Esophagus (tissue), 2 donors: ENCODE data around the gene DDX5. TPM values are rescaled to one million over a fixed set of nuclear protein-coding genes. Genes with fewer than 3 reads are reported as not detected.

Source experiments
- H3K27ac ChIP-seq, 2 donors: one replicate each; pipeline ENCODE4 v1.5.1; 2013; ENCODE audit warnings: low read depth in 2 of 2, mild to moderate bottlenecking in 2 of 2, inconsistent platforms in 1 of 2, low read length in 1 of 2, moderate library complexity in 1 of 2
- H3K27me3 ChIP-seq, 2 donors: one replicate each; pipeline ENCODE4 v1.6.1; 2013; ENCODE audit warnings: low read length in 2 of 2, control low read depth in 1 of 2, mild to moderate bottlenecking in 1 of 2; ENCODE audit not compliant: insufficient read depth in 2 of 2, control insufficient read depth in 1 of 2
- H3K36me3 ChIP-seq, 2 donors: one replicate each; pipeline ENCODE4 v1.6.1; 2013; ENCODE audit warnings: low read length in 1 of 2; ENCODE audit not compliant: control insufficient read depth in 2 of 2, insufficient read depth in 2 of 2
- H3K4me1 ChIP-seq, 2 donors: one replicate each; pipeline ENCODE4 v1.6.1; 2013; ENCODE audit warnings: low read length in 1 of 2; ENCODE audit not compliant: control insufficient read depth in 2 of 2, insufficient read depth in 2 of 2
- H3K4me3 ChIP-seq, 2 donors: one replicate each; pipeline ENCODE4 v1.5.1; 2013; ENCODE audit warnings: low read length in 2 of 2, mild to moderate bottlenecking in 2 of 2, low read depth in 1 of 2, moderate library complexity in 1 of 2
- H3K9me3 ChIP-seq, 2 donors: one replicate each; pipeline ENCODE4 v1.6.1; 2013; ENCODE audit warnings: mild to moderate bottlenecking in 2 of 2, low read depth in 1 of 2, low read length in 1 of 2, moderate library complexity in 1 of 2; ENCODE audit not compliant: control insufficient read depth in 2 of 2, insufficient read depth in 1 of 2
- WGBS, 2 donors: extraction: QIAGEN DNeasy Blood & Tissue Kit; methylation state at CpG; one replicate each; pipeline ENCODE4 v1.1.7; 2013; 5-methylcytosine and 5-hydroxymethylcytosine counted together
- polyA plus RNA-seq, 2 donors: library from polyadenylated mRNA; stranded (reverse); fragments of 200-250 nt; gene quantifications; one replicate each; pipeline ENCODE4 v1.2.3, GENCODE V29; 2013
- donor health status: healthy with polysubstance abuse.
- donor health status: Bipolar disorder and iron deficiency.

Gene DDX5
- polyA plus RNA-seq, 2 donors, result 333 to 392 TPM

DNA sequence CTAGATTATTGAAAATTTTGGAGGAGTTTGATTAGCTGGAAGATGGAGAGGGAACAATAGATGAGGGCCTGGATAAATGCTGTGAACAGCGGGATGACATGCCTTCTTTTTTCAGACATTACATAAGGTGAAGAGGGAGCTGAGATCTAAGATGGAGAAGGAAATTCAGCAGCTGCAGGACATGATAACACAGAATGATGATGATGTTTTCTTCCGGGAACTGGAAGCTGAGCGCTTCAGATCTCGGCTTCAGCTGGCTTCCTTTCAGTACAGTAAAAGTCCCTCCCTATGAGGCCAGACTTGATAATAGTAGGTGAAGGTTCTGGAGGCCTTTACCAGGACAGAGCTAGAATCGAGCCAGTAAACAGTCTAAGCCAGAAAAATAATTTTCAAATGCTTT lies 31.4 kb upstream of the DDX5 start:
- Histone ChIP-seq H3K4me1 (no peaks in the 10 kb centered on the region), H3K9me3 (no peaks in the 10 kb centered on the region), H3K36me3 (peaks cover 9 to 12% of the 10 kb centered on the region in 2 donors), H3K27me3 (no peaks in the 10 kb centered on the region), H3K4me3 (no peak overlapping the region), H3K27ac (no peak overlapping the region)
- WGBS, 2 donors, result 83 to 92% methylated on average over 5 of the region's 5 CpGs

DNA sequence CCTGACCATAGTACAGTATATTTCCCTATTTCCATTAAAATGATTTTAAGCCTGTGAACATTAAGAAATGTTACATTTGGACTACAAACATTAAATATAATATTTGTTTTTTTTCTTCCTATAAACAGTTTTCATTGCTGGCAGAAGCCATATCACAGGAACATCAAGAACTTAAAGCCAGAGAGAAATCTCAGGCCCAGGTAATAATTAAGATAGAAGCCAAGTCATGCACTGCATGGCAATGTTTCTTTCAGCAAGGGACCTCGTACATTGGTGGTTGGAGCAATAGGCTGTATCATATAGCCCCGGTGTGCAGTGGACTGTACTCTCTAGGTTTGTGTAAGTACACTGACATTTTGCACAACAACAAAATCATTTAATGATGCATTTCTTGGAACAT lies 30.8 kb upstream of the DDX5 start:
- H3K36me3 ChIP-seq, result peaks cover 14 to 17% of the 10 kb centered on the region in 2 donors
- H3K27me3 ChIP-seq, result no peaks in the 10 kb centered on the region
- 85 to 88% methylated on average over 2 of the region's 2 CpGs for WGBS, 2 donors
- H3K4me1 ChIP-seq, result no peaks in the 10 kb centered on the region
- H3K27ac ChIP-seq, result no peak overlapping the region
- no peak overlapping the region for H3K4me3 ChIP-seq
- H3K9me3 ChIP-seq, result no peaks in the 10 kb centered on the region

DNA sequence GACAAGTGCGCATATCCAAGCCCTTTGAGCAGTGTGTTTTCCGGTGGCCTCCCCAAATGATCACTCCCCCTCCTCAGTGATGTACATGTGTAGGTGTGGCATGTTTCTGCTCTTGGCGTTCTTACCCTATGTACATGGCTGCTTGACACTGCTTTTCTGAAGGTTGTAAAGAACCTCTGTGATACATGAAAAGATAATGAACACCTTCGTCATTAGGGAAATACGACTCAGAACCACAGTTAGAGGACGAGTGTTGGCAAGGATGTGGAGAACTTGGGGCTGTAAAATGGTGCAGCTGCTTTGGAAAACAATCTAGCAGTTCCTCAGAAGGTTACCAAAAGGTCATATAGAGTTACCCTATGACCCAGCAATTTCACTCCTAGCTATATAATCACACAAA lies 29.3 kb upstream of the DDX5 start:
- peaks cover 16 to 20% of the 10 kb centered on the region in 2 donors for H3K36me3 ChIP-seq
- WGBS, 2 donors, result 79% methylated on average over 6 of the region's 6 CpGs
- H3K9me3 ChIP-seq, result no peaks in the 10 kb centered on the region
- H3K27ac ChIP-seq, result no peak overlapping the region
- H3K4me3 ChIP-seq, result no peak overlapping the region
- H3K4me1 ChIP-seq, result no peaks in the 10 kb centered on the region
- H3K27me3 ChIP-seq, result no peaks in the 10 kb centered on the region

DNA sequence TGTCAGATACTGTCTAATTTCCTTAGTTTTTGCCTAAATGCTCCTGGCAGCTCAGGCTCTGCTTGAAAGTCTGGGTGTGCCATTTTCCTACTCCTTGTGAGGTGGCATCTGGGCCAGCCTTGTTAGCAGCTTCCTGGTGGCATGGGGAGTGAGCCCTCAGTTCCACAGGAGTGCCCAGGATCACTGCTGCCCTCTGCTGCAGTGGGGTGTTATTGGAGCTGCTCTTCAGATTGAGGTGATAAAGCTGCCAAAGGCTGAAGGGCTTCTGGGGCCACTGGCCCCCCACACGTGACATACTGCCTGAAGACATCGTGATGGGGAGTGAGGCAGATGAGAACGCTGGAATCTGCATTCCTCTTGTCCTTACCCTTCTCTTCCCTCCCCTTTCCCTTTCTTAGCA lies 28.1 kb upstream of the DDX5 start:
- Histone ChIP-seq H3K4me3 (no peak overlapping the region), H3K27ac (no peak overlapping the region), H3K36me3 (peaks cover 16% of the 10 kb centered on the region in 2 donors), H3K27me3 (no peaks in the 10 kb centered on the region), H3K4me1 (no peaks in the 10 kb centered on the region), H3K9me3 (no peaks in the 10 kb centered on the region)
- 78% methylated on average over 3 of the region's 3 CpGs for WGBS, 2 donors

DNA sequence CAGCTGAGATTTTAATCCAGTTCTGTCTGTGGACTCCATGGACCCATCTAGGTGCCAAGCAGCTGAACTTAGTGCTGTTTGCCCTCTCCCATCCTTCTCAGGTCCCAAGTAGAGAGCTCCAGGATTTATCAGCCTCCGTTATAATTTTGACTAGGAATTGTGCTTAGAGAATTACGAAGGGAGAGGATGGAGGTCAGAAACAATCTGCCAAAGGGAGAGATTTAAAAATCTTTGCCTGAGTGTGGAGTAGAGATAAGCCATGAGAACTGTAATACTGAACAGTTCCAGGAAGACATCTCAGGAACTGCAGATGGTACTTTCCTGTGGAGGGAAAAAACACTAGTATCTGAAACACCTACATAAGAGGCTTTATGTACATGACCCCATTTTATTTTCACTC lies 27.7 kb upstream of the DDX5 start:
- Histone ChIP-seq H3K4me3 (no peak overlapping the region), H3K27ac (no peak overlapping the region), H3K9me3 (no peaks in the 10 kb centered on the region), H3K4me1 (no peaks in the 10 kb centered on the region), H3K36me3 (peaks cover 15 to 16% of the 10 kb centered on the region in 2 donors), H3K27me3 (no peaks in the 10 kb centered on the region)
- WGBS, 2 donors, result 83 to 94% methylated on average over 2 of the region's 2 CpGs

DNA sequence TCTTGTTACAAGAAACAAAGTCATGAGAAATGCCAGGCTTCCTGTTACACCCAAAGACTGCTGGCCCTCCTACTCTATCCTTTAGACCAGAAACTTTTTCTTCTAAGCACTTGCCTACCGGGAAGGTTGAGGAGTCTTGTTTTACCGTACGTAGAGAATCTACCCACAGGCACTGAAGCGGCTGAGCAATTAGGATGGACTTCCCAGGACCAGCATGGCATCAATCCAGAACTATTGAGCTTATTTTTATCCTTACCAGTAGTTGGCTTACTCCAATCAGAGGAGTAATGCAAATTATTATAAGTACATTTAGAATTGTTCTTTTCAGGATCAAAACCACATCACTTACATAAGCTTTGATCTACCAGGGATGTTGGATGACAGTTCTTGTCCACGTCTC lies 26.3 kb upstream of the DDX5 start:
- peaks cover 14 to 16% of the 10 kb centered on the region in 2 donors for H3K36me3 ChIP-seq
- H3K4me1 ChIP-seq, result no peaks in the 10 kb centered on the region
- 88 to 90% methylated on average over 5 of the region's 5 CpGs for WGBS, 2 donors
- H3K27ac ChIP-seq, result no peak overlapping the region
- no peak overlapping the region for H3K4me3 ChIP-seq
- H3K9me3 ChIP-seq, result no peaks in the 10 kb centered on the region
- H3K27me3 ChIP-seq, result no peaks in the 10 kb centered on the region

DNA sequence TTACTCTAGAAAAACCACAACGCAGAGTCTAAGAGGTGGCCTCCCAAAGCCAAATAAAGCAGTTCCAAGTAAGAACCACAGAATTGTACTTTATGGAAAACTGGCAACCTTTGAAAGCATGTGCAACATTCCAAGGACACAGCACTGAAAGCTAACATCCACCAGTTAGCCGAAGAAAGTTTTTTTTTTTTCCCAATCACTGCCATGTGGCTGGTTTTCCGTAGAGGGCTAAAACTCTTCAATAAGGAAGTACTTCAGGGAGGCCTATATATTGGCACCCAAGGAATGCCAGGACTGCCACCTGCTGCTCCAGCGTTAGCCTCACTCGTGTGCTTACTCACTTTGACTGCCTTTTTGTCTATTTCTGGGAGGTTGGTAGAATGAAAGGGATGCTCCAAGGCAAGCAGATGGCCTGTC lies 25.9 kb upstream of the DDX5 start:
- Histone ChIP-seq H3K9me3 (no peaks in the 10 kb centered on the region), H3K4me1 (no peaks in the 10 kb centered on the region), H3K27me3 (no peaks in the 10 kb centered on the region), H3K27ac (no peak overlapping the region), H3K4me3 (no peak overlapping the region), H3K36me3 (peaks cover 14 to 16% of the 10 kb centered on the region in 2 donors)
- whole genome bisulfite sequencing, 2 donors, result 68 to 81% methylated on average over 5 of the region's 5 CpGs

DNA sequence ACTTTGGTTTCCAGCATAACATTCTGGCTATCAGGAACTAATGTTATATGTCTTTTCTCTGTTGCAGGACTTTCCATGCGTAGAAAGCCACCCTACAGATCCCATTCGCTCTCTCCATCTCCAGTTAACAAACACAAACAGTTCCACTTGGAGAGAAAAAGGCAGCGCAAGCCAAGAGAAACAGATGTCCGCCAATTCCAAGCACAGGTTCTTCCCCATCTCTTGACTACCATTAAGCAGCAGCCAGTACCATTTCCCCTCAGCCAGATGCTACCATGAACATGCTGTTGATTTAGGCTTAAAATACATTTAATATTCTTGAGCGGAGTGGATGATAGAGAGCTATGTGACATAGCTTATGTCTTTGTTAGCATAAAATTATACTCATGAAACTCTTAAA lies 23.1 kb upstream of the DDX5 start:
- no peak overlapping the region for H3K27ac ChIP-seq
- H3K36me3 ChIP-seq, result peaks cover 11 to 12% of the 10 kb centered on the region in 2 donors
- no peaks in the 10 kb centered on the region for H3K9me3 ChIP-seq
- H3K4me1 ChIP-seq, result no peaks in the 10 kb centered on the region
- H3K27me3 ChIP-seq, result no peaks in the 10 kb centered on the region
- H3K4me3 ChIP-seq, result no peak overlapping the region
- 96 to 97% methylated on average over 5 of the region's 5 CpGs for WGBS, 2 donors

DNA sequence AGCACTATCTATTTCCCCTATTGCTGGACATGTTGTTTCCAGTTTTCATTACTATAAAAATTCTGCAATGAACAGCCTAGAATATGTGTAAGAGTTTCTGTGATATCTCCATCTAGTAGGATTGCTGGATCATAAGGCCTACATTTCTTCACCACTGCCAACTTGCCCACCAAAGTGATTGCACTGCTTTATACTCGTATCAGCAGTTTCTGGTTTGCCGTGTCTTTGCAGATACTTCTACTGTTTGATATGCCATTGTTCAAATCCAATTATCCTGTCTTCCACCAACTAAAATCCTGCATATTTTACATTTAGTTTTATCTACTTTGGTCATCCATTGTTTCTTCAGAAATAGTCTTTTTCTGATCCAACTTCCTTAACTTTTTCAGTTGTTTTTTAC lies 21.8 kb upstream of the DDX5 start:
- Histone ChIP-seq H3K4me1 (no peaks in the 10 kb centered on the region), H3K9me3 (no peaks in the 10 kb centered on the region), H3K36me3 (peaks cover 12 to 16% of the 10 kb centered on the region in 2 donors), H3K27me3 (no peaks in the 10 kb centered on the region), H3K4me3 (no peak overlapping the region), H3K27ac (no peak overlapping the region)
- WGBS, 2 donors, result 87 to 96% methylated on average over 2 of the region's 2 CpGs

DNA sequence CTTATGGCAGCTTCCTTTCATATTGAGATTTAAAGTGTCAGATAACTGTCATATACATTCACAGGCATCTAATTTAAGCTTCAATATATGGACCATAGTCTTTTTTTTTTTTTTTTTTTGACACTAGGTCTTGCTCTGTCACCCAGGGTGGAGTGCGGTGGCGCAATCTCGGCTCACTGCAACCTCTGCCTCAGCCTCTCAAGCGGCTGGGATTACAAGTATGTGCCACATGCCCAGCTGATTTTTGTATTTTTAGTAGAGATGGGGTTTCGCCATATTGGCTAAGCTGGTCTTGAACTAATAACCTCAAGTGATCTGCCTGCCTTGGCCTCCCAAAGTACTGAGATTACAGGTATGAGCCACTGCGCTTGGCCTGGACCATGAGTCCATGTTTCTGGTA lies 14.3 kb upstream of the DDX5 start:
- 95 to 96% methylated on average over 6 of the region's 6 CpGs for WGBS, 2 donors
- Histone ChIP-seq H3K4me3 (no peak overlapping the region), H3K27ac (no peak overlapping the region)

More for the DNA sequence above, 14.3 kb upstream of the DDX5 start:
- H3K4me1 ChIP-seq, result no peaks in the 10 kb centered on the region
- no peaks in the 10 kb centered on the region for H3K27me3 ChIP-seq
- peaks cover 5 to 13% of the 10 kb centered on the region in 2 donors for H3K36me3 ChIP-seq
- no peaks in the 10 kb centered on the region for H3K9me3 ChIP-seq
